HG03280 (cell line): ENCODE data around the gene SLC25A12.
"Not testable (repeated sequence)": the region's sequence is repeated elsewhere in the genome, so short reads cannot be mapped to it uniquely, and the experiment has no call there.

Experiments used
- ATAC-seq: cut with Tn5 transposase; IDR thresholded peaks from one replicate; pipeline ENCODE4 v1.9.1; 2021; ENCODE audit warnings: mild to moderate bottlenecking, moderate library complexity; ENCODE audit not compliant: unreplicated experiment

Gene SLC25A12, protein sequence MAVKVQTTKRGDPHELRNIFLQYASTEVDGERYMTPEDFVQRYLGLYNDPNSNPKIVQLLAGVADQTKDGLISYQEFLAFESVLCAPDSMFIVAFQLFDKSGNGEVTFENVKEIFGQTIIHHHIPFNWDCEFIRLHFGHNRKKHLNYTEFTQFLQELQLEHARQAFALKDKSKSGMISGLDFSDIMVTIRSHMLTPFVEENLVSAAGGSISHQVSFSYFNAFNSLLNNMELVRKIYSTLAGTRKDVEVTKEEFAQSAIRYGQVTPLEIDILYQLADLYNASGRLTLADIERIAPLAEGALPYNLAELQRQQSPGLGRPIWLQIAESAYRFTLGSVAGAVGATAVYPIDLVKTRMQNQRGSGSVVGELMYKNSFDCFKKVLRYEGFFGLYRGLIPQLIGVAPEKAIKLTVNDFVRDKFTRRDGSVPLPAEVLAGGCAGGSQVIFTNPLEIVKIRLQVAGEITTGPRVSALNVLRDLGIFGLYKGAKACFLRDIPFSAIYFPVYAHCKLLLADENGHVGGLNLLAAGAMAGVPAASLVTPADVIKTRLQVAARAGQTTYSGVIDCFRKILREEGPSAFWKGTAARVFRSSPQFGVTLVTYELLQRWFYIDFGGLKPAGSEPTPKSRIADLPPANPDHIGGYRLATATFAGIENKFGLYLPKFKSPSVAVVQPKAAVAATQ

DNA sequence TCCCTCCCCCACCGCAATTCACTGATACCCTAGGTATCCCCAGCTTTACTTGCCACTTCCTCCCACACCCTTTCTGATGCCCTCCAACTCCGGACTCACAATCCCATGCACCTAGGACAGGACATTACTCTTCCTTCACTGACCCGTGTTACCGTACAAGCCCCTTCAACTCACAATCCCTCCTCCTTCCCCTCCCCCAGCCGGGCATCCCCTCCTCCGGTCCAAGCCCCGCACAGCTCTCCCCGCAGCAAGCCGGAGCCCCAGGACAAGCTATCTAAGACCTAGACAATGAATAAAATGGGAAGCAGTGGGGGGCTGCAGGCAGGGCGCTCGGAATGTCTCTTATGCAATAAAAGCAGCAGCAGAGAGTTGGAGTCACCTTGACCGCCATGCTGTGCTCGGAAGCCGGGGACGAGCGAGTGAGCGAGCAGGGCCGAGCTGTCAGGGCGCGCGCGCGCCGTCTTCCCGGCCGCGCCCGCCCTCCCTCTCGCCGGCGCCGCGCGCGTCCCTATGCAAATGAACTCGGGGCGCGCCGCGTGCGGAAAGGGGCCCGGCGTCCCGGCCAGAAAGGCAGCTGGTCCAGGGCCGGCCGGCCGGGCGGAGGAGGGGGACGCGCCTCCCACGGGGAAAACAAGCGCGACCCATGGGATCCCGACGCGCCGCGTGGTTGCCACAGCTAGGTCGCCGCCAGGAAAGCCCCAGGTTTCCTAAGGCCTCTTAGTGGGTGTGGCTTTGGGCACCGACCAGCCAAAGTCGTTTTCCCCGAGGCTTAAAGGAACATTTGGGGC is at the start of gene SLC25A12:
TSS of gene SLC25A12 (minus strand) at position 421 of the 788 bp plus-strand sequence. CDS start at position 391, 30 bp downstream.
- ATAC-seq, result peak; percentile 96

DNA sequence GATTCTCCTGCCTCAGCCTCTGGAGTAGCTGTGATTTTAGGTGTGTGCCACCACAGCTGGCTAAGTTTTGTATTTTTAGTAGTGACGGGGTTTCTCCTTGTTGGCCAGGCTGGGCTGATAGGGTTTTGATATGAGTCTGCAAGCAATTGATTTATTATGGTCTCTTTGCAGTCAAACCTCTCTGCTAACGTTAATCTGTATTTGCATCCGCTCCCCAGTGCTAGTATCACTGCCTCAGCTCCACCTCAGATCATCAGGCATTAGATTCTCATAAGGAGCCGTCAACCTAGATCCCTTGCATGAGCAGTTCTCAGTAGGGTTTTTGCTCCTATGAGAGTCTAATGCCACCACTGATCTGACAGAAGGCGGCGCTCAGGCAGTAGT is 47.3 kb upstream of the SLC25A12 start:
- no peak for ATAC-seq

DNA sequence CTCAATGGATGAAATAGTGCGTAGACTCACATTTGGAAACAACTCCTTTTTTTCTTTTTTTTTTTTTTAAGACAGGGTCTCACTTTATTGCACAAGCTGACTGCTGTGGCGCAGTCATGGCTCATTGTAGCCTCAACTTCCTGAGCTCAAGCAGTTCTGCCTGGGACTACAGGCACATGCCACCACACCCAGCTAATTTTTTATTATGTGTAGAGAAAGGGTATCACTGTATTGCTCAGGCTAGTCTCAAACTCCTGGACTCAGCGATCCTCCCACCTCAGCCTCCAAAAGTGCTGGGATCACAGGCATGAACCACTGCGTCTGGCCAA is 45.7 kb upstream of the SLC25A12 start:
- ATAC-seq, result no peak

DNA sequence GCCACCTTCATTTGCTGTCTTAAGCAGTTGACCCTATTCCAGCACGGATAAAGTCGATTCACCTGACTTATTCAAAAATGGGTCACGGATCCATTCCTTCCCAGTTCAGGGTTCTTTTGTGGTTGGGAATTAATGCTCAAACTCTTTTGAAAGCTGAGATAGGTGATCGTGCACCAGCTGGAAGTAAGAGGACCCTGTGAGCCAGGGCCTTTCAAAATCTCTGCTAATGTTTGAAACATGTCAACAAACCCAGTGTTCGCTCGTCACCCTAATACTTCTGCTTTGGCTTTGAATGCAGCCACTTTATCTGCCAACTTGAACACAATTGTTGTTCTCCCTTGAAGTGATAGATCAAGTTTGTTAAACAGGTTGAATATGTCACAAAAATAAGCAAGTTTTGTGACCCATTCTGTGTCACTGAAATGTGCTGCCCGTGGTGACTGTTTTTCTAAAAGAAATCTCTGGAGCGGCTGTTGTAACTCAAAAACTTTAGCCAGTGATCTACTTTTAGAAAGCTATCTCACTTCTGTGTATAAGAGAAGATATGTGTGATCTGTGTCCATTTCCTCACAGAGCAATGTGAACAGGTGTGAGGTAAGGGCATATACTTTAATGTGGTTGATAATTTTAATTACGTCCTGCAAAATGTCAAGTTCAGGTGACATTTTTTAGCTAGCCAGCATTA is 45.2 kb upstream of the SLC25A12 start:
- ATAC-seq, result no peak

DNA sequence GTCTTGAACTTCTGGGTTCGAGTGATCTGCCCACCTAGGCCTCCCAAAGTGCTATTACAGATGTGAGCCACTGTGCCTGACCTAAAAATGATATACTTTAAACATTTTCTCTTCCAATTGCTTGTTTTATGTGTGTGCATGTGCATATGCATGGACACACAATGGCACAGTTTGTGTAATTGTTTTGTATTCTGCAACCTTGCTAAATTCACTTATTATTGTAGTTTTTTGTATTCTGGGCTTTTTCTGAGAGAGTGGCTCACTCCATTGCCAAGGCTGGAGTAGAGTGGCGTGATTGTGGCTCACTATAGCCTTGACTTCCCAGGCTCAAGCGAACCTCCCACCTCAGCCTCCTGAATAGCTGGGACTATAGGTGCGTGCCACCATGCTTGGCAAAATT is 36.3 kb upstream of the SLC25A12 start:
- ATAC-seq, result no peak

DNA sequence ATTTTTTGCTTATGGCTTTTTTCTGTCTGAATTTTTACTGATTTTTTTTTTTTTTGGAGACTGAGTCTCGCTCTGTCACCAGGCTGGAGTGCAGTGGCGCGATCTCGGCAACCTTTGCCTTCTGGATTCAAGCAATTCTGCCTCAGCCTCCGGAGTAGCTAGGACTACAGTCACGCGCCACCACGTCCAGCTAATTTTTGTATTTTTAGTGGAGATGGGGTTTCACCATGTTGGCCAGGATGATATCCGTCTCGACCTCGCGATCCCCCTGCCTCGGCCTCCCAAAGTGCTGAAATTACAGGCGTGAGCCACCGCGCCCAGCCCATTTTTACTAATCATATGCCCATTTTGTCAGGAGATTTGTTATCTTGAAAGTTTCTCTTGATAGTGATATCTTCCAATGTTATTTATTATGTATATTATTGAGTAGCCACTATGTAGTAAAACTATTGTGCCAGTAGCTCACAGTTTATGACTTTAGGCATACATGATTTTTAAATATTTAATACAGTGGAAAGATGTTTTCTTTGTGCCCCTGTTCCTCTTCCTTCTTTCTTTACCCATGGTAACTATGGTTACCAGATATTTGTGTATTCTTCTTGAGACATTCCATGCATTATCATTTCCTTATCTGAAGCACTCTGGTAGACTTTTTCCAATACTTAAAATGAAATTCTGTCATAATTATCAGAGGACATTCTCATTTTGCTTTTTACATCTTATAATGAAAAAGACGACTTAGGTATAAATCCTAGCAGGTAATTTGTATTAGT is 30.3 kb upstream of the SLC25A12 start:
- ATAC-seq, result no peak

DNA sequence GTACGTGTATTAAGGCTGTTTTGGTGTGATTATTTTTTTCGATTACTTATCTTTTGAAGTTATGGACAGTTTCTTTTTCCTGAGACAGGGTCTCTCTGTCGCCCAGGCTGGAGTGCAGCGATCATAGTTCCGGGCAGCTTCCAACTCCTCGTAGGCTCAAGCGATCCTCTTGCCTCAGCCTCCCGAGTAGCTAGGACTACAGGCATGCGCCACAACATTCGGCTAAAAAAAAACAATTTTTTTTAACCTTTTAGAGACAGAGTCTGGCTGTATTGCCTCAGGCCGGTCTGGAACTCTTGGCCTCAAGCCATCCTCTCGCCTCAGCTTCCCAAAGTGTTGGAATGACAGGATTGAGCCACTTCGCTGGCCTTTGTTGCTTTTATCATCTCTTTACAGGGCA is 29.2 kb upstream of the SLC25A12 start:
- no peak for ATAC-seq

DNA sequence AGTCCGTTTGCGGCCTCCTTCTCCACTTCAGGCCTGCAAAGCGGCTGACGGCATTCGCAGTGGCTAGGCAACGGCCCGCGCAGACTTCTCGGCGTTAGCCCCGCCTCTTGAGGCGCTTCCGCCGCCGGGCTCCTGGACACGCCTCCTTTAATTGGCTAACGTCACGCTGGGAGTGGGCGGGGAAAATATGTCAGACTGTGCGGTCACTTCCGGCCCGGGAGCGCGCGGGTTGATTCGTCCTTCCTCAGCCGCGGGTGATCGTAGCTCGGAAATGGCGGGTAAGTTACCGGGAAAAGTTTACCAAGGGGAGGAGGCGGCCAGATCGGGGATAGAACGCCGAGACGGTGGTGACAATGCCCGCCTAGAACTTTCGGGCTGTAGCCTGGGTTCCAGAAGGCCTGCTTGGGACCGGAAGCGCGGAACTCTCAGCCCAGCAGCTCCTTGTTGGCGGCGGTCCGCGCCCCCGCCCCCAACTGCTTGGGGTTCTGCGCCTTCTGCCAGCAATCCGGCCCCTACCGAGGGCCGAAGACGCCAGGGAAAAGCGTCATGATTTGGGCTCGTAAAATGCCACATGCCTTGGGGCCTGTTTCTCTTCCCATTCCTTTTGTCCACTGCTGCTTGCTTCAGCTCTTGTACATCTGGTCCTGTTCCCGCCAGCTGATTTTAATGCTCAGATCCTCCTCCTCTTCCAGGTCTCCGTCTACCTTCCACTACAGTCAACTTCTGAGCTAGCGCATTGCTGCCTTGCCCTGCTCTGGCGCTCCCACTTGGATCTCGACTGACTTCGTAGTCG is 28.4 kb upstream of the SLC25A12 start, which contains the start of gene HAT1:
TSS of gene HAT1 (plus strand) at position 232 of the 793 bp plus-strand sequence. CDS start at position 272, 40 bp downstream.
- peak; percentile 98 for ATAC-seq

DNA sequence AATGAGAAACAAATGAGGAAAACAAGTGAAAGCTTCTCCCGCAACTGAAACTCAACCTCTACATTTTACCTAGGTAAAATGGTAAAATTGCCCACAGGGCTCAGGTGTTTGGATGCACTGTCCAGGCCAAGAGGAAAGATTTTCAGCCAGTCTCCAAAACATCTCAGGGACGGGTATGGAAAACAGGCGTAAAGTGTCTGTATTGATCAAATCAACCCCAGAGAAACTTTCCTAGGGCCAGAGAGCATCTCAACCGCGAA is 27.9 kb upstream of the SLC25A12 start:
- no peak for ATAC-seq

DNA sequence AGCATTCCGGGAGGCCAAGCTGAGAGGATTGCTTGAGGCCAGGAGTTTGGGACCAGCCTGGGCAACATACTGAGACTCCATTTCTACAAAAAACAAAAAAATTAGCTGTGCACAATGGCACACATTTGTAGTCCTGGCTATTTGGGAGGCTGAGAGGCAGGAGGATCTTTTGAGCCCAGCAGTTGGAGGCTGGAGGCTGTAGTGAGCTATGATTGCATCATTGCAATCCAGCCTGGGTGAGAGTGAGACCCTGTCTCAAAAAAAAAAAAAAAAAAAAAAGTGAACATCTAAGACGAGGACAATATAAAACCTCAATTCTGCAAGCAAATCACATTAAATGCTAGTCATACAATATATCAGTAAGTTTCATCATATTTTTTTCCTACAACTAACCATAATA is 25.4 kb upstream of the SLC25A12 start:
- ATAC-seq, result no peak

DNA sequence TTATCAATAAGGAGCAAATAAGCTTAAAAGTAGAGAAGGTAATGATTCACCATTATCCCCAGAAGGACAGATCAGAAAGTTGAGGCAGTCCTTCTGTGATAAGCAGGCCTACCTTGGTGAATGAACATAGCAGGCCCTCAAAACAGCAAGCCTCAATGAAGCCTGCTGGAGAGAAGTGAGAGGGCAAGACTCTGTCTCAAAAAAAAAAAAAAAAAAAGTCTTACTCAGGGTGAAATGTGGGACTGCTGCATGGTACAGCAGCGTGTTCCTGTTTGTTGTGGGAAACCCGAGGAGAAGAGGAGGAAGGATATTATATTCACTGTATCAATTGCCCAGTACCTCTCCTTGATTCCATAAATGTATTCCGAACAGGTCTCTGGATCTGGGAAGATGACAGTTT is 19.5 kb upstream of the SLC25A12 start:
- ATAC-seq, result no peak

DNA sequence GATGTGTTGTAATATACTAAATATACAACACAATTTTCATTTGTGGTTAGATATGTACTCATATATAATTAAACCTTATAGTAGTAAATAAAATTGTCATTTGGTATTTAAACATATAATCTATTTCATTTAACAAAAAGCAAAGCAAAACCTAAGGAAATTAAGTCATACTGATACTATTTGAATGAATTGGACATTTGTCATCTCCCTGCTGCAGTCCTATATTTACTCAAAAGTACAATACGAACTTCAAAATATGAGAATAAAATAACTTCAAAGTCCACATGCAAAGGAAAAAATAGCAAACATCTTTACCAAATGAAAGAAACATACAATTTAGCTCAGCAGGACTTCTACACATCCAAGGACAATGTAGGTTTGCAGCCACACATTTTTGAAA is 16.4 kb upstream of the SLC25A12 start:
- ATAC-seq, result no peak

DNA sequence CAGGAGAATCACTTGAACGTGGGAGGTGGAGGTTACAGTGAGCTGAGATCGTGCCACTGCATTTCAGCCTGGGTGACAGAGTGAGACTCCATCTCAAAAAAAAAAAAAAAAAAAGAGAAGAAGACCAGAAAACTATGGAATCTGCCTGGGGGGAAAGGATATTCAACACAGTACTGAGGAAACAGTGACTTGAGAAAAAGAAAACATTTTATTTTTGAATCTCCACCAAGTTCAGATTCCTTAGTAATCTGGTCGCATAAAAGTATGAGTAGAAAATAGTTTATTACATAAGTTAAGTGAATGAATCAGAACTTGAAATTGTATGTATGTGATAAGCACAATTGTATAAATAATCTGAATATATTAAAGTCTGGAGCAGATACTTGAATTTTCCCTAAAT is 15.2 kb upstream of the SLC25A12 start:
- no peak for ATAC-seq

DNA sequence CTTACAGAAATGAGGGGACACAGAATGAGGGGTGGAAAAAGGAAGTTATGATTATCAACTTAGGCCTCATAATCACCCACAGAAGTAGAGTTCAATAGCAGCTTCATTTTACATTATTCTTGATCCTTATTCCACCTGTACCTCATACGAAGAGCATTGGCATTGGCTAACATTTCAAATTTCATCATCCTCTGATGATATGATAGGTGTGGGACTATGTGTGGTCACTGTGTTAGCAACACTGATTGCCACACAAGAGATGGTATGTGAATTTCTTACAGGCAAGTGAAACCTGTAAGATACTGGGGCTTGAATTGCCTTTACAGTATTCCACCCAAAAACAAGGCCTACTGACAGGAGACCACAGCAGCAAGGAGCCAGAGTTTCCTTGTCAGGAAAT is 14.2 kb upstream of the SLC25A12 start:
- ATAC-seq, result no peak

DNA sequence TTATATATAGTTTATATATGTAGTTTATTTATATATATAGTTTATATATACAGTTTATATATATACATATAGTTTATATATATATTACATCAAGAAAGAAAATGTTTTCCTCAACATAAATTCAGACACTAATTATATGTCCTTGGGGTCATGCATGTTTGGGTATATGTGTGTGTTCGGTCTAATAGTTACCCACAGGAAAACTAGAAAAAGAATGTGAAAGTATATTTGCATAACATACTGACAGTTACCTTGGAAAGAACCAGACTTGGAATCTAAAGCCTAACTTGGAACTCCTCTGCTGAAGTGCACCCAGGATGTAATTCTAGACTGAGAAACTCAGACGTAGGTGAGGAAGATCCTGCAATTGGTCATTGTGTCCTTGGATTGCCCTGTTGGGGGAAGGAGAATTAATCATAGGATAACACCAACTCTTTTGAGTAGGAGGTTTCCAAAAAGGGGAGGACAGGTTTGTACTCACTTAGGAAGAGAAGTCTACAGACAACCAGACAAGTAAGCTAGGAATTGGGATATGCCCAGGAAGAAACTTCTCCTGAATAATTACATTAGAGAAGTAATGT is 8.9 kb upstream of the SLC25A12 start:
- no peak for ATAC-seq

DNA sequence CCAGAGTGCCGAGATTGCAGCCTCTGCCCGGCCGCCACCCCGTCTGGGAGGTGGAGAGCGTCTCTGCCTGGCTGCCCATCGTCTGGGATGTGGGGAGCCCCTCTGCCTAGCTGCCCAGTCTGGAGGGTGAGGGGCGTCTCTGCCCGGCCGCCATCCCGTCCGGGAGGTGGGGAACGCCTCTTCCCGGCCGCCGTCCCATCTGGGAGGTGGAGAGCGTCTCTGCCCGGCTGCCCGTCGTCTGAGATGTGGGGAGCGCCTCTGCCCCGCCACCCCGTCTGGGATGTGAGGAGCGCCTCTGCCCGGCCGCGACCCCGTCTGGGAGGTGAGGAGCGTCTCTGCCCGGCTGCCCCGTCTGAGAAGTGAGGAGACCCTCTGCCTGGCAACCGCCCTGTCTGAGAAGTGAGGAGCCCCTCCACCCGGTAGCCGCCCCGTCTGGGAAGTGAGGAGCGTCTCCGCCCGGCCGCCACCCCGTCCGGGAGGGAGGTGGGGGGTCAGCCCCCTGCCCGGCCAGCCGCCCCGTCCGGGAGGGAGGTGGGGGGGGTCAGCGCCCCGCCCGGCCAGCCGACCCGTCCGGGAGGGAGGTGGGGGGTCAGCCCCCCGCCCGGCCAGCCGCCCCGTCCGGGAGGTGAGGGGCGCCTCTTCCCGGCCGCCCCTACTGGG is 5.7 kb upstream of the SLC25A12 start:
- ATAC-seq, result not testable (repeated sequence)

DNA sequence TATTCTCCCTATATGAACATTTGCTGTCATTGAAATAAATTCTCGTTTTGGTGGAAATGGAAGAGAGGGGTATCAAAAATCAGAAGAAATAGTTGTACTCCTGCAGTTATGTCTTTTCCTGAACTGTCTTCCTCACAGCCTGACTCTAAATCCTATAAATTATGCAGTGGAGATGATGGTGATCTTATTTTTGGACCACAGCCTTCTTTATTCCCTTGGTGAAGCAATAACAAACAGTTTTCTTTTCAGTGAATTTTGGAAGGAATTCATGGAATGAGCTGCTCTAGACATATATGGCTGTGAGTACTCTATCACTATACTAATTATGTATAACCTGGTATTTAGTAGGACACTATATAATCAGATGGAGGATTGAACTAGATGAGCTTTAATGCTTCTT is 1.7 kb upstream of the SLC25A12 start:
- ATAC-seq, result no peak

DNA sequence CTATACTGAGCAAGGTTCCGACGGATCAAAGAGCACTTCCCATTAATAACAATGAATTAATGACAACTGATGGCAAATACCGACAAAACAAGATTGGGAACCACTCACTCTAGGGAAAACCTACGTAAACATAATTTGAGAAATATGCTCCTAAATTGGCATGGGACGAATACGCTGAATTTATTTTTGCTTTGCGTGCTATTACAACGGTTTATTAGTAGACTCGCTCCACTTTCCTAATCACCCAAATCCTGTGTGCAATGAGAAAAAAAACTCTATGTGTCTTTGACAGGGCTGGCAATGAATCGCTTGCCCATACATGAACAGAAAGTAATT is 536 bp upstream of the SLC25A12 start:
- ATAC-seq, result no peak

DNA sequence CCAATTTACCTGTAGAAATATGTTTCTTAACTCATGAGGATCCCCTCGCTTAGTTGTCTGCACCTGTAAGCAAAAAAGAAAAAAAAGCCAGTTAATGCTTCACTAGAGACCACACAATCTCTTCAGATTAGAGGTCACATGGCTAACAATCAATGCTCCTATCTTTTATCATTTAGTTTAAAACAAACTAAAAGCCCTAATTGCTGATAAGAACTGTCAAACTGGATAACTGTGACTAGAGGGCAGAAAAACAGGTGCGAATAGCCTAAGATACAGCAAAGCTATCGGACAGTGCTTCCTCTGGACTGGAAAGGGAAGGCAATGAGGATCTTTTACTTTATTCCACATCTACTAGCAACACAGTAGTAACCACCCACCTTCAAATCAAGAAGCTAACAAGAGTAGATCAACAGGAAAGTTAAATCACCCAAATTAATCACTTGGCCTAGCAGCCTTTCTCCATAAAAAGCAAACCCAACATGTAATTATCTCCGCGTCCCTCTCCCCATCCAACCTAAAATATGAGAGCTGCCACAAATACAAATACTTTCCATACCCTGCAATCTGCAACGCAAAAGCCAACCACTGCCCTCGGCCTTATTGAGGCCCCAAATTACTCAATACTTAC is 734 bp downstream of the SLC25A12 start:
- ATAC-seq, result no peak
